Activated T-helper 9 cell treated with anti-CD3 and anti-CD28 coated beads, Interleukin-2, amount 50 U/mL, for 16 hours (primary cell): ENCODE measurements around the gene ZNF506.
"Not testable (repeated sequence)": the region's sequence is repeated elsewhere in the genome, so short reads cannot be mapped to it uniquely, and the experiment has no call there.

Experiments
- DNase-seq: peaks from one replicate; pipeline ENCODE4 v3.0.0-alpha.2; 2020; ENCODE audit warnings: low read depth

ZNF506 gene

GRCh38 chr19:19821366-19821951 is at the start of gene ZNF506:
Gene ZNF506 (minus strand): TSS chr19:19821750. CDS start chr19:19821603, 147 bp downstream.
- peak; percentile 94 for DNase-seq

DNA sequence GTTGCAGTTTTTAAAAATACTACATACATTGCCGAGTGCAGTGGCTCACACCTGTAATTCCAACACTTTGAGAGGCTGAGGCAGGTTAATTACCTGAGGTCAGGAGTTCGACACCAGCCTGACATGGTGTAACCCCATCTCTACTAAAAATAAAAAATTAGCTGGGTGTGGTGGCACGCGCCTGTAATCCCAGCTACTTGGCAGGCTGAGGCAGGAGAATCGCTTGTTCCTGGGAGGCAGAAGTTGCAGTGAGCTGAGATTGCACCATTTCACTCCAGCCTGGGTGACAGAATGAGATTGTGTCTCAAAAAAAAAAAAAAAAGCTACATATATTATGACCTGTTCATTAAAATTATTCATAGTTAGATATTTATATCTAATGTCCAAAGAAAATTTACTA is 48.5 kb upstream of the ZNF506 start:
- DNase-seq = not testable (repeated sequence)

GRCh38 chr19:19866611-19867248 is 45.2 kb upstream of the ZNF506 start:
- peak; percentile 23 for DNase-seq

DNA sequence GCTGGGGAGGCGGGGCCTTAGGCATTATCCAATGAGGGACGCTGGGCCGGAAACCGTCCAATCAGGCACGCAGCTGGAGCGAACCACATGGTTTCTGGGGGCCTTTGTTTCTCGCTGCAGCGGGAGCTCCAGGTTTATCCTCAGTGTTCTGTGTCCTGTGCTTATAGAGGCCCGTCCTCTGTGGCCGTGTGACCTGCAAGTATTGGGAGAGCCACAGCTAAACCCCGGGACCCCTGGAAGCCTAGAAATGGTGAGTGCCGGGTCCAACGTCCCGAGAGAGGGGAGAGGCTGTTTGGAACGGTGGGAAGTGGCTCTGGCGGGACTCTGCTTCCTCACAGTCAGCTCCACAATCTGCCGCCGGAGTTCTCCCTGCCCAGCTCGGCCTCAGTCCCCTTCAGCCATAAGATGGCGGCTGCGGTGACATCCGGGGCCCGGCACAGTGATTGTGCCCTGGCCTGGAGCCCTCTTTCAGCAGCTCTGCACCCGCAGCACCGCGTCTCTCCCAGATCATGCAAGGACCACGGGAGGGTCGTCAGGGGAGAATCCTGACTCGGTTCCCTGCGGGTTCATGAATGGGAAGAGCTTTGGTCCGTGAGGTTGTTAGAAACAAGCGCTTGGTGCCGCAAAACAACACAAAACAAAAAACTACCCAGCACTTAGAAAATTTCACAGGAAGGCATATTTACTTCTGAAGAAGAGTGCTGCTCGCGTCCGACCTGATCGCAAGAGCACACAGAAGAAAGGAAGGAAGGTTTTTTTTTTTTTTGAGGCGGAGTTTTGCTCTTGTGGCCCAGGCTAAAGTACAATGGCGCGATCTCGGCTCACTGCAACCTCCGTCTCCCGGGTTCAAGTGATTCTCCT is 44.4 kb upstream of the ZNF506 start, which contains the start of gene ZNF253:
Gene ZNF253, plus strand, starts transcription at position 133 of the 861 bp plus-strand sequence. Its CDS starts 115 bp downstream, at position 248.
- peak; percentile 94 for DNase-seq

GRCh38 chr19:19860756-19861390 is 39.3 kb upstream of the ZNF506 start:
- peak; percentile 16 for DNase-seq

GRCh38 chr19:19858751-19859150 is 37.2 kb upstream of the ZNF506 start:
- no peak for DNase-seq

DNA sequence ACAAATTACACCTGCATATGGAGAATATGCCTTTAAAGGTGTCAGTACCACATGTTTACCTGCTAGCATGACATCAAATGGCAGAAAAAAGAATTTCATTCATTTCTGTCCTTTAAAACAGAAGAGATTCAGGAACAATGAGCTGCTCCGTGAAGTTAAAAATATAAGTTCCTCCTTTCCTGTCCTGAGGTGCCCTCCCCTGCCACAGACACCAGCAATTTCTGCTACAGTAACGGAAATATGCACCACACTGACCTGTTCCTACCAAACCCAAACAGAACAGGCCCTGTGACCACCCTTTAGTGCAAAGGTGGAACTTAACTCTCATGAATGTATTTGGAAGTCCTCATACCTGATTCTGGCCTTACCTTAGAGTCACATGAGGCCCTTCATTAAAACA is 30.2 kb upstream of the ZNF506 start:
- DNase-seq = not testable (repeated sequence)

- no peak for DNase-seq
Measured at GRCh38 chr19:19849056-19849455, 27.5 kb upstream of the ZNF506 start.

DNA sequence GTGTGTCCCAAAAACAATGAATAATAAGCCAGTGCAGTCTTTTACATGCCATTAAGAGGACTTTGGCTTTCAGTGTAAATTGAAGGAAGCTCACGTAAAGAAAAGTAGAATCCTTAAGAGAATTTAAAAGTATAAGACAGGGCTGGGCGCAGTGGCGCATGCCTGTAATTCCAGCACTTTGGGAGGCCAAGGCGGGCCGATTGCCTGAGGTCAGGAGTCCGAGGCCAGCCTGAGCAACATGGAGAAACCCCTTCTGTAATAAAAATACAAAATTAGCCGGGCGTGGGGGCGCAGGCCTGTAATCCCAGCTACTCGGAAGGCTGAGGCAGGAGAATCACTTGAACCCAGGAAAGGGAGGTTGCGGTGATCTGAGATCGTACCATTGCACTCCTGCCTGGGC is 26.2 kb upstream of the ZNF506 start:
- DNase-seq = no peak

- no peak for DNase-seq
Measured at GRCh38 chr19:19835560-19836038, 14.0 kb upstream of the ZNF506 start.

GRCh38 chr19:19826875-19827274 is 5.3 kb upstream of the ZNF506 start:
- DNase-seq = no peak

- no peak for DNase-seq
Measured at GRCh38 chr19:19823916-19824315, 2.4 kb upstream of the ZNF506 start.

DNA sequence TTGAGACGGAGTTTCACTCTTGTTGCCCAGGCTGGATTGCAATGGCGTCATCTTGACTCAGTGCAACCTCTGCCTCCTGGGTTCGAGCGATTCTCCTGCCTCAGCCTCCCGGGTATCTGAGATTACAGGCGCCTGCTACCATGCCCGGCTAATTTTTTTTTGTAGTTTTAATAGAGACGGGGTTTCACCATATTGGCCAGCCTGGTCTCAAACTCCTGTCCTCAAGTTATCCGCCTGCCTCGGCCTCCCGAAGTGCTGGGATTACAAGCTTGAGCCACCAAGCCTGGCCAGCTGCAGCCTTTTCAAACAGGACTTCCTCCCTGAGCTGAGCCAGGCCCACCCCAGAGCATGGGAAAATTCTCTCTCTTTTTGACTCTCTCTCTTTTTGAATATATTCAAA is 426 bp upstream of the ZNF506 start:
- DNase-seq = not testable (repeated sequence)

DNA sequence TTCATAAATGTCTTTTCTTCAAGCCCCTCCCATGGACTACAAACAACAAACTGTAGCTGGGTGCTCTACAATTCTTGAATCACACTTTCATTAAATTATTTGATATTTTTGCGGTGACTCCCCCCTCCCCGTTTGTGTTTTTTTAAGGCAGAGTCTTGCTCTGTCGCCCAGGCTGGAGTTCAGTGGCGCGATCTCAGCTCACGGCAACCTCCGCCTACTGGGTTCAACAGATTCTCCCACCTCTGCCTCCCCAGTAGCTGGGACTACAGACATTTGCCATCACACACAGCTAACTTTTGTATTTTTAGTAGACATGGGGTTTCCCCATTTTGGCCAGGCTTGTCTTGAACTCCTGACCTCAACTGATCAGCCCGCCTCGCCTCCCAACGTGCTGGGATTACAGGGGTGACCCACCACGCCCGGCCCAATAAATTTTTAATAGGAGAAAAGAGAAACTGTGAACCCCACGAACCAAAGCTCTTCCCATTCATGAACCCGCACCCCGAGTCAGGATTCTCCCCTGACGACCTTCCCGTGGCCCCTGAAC is 703 bp downstream of the ZNF506 start:
- DNase-seq = no peak

DNA sequence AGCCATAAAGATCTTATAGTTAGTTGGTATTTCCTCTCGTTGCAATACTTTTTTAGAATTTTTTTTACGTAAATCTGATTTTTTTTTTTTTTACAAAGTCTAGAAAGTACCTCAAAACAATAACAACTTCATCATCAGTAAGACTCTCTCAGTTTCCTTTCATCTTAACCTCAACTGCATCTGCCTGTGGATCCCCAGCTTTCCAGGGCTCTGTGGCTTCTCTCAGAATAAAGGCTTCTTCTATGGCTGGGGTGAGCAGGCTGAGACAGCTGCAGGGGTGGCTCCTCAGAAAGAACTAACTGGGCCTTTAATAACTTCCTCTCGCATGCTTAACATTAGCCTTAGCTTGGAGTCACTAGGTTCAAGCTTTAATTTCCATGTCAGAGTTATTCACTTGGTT is 4.2 kb downstream of the ZNF506 start:
- DNase-seq = no peak

- DNase-seq = no peak
Measured at GRCh38 chr19:19816679-19817078, 4.9 kb downstream of the ZNF506 start.

DNA sequence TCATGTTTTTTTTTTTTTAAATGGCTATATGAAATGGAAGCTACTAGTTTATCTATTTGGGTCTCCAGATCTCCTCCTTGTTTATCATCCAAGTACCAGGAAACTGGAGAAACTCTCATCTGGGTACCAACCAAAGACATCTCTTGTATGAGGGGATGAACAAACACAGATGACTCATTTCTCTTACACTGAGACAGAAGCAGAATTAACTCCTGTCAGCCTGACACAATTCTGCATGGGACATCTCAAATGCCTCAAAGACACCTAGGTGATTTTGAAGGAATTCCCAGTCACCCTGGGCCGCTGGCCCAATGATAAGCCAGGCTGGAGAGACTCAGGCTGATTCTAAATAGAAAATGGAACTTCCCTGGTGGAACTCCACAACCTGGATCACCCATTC is 9.6 kb downstream of the ZNF506 start:
- DNase-seq = not testable (repeated sequence)

DNA sequence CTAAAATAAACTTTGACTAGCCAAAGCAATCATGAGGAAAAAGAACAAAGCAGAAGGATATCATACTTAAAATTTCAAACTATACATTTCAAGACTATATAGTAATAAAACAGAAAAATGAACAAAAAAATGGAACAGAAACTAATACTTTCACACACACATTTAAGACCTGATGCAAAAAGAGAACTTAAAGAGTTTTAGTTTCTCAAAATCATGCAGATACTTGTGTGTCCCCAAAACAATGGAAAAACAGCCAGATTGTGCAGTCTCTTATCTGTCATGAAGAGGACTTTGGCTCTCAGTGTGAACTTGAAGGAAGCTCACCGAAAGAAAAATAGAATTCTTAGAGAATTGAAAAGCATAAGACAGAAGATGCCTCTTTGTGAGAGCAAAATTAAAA is 16.1 kb downstream of the ZNF506 start:
- no peak for DNase-seq

GRCh38 chr19:19788015-19788414 is 33.5 kb downstream of the ZNF506 start:
- DNase-seq = no peak

GRCh38 chr19:19785476-19785875 is 36.1 kb downstream of the ZNF506 start:
- DNase-seq = not testable (repeated sequence)

DNA sequence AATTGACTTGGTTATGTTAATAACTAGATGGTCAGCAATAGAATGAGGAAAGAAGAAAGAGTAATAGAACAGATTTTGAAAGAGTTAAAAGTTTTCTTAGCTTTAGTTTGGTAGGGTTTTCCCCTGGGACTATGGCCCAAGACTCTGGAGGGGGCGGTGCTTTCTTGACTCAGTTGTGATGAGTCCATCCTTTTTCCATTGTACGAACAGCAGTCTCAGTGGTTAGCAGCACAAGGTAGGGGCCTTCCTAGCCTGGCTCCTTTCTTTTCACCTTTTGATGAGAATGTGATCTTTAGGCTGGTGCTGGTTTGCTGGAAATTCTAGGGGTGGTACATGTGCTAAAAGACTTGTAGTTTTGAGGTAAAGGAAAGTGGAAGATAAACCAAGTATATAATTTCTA is 38.8 kb downstream of the ZNF506 start:
- DNase-seq = no peak

DNA sequence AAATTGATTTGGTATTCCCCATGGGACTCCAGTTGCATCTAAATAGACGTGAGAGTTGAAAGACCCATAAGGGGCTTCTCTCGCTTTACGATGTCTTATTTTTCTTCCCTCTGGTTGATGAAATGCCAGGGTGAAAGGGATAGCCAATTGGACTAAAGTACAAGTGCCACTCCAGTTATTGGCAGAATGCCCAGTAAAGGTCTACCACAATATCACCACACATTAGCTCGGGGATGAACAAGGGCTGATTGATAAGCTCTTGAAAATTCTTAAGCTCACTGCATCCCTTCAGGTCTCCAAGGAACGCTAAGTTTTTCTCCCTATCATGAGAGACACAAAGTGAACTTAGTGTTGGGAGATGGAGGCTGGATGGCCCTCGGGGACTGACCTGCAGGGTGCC is 39.8 kb downstream of the ZNF506 start:
- DNase-seq = not testable (repeated sequence)
